ENCODE results near the gene LRRC58.

DNA sequence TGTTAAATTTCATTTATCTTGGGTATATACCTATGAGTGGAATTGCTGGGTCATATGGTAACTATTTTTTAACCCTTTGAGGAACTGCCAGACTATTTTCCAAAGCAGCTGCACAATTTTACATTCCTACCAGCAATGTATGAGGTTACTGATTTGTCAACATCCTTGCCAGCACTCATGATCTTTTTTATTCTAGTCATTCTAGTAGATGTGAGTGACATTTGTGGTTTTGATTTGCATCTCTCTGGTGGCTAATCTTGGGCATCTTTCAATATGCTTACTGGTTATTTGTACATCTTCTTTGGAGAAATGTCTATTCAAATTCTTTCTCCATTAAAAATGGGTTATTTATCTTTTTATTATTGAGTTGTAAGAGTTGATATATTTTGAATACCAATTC lies 21.3 kb upstream of the LRRC58 start:
- TF ChIP-seq, protein P1, sequence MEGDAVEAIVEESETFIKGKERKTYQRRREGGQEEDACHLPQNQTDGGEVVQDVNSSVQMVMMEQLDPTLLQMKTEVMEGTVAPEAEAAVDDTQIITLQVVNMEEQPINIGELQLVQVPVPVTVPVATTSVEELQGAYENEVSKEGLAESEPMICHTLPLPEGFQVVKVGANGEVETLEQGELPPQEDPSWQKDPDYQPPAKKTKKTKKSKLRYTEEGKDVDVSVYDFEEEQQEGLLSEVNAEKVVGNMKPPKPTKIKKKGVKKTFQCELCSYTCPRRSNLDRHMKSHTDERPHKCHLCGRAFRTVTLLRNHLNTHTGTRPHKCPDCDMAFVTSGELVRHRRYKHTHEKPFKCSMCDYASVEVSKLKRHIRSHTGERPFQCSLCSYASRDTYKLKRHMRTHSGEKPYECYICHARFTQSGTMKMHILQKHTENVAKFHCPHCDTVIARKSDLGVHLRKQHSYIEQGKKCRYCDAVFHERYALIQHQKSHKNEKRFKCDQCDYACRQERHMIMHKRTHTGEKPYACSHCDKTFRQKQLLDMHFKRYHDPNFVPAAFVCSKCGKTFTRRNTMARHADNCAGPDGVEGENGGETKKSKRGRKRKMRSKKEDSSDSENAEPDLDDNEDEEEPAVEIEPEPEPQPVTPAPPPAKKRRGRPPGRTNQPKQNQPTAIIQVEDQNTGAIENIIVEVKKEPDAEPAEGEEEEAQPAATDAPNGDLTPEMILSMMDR (IDR thresholded peaks at IDR 0.05) = no peak
- TF ChIP-seq POLR2AphosphoS5 (IDR thresholded peaks at IDR 0.05; ENCODE audit: insufficient read depth in 1 of 2, low read depth in 1 of 2) (no peak), POLR2A (IDR thresholded peaks at IDR 0.05) (no peak)
